SK-N-SH (cell line): ENCODE results near the gene GRIP1. TPM values are rescaled to one million over a fixed set of nuclear protein-coding genes. Genes with fewer than 3 reads are reported as not detected.

Source experiments
- CTCF ChIA-PET: fragments of 300-600, 350-600 bp; formaldehyde crosslinking; extraction: SDS; loops from one replicate; lab custom pipeline; 2021; lab: Yijun Ruan, JAX
- POLR2A ChIA-PET: fragments of 350-600 bp; sonication (Branson Sonifier 250); formaldehyde crosslinking; extraction: SDS; loops from one replicate; lab custom pipeline; 2020; ENCODE audit warnings: antibody characterized with exemption, inconsistent platforms; lab: Yijun Ruan, JAX
- DNase-seq: peaks from one replicate; pipeline ENCODE4 v3.0.0; 2012
- H2AFZ ChIP-seq: fragments of 200-600 bp; sonication (generic); 2 replicates; pipeline ENCODE4 v1.8.1; 2016; ENCODE audit warnings: antibody characterized with exemption, mild to moderate bottlenecking, low read depth
- H3F3A ChIP-seq: fragments of 200-600 bp; sonication (generic); replicated peaks from 2 replicates; pipeline ENCODE3; 2016; ENCODE audit warnings: antibody characterized with exemption, mild to moderate bottlenecking; ENCODE audit not compliant: insufficient read depth
- H3K27ac ChIP-seq, 2 experiments: fragments of 200-500 bp in 1 of 2; fragments of 200-600 bp in 1 of 2; sonication (Bioruptor generic) in 1 of 2; sonication (generic), shearing (Covaris generic) in 1 of 2; 2 replicates each; pipeline versions ENCODE4 v1.5.1 to v1.6.1; 2014 to 2016; ENCODE audit warnings: low read depth in 2 of 2, inconsistent platforms in 1 of 2, low read length in 1 of 2, mild to moderate bottlenecking in 1 of 2, mixed read lengths in 1 of 2
- H3K27me3 ChIP-seq: fragments of 200-600 bp; sonication (generic), shearing (Covaris generic); 2 replicates; pipeline ENCODE4 v1.6.1; 2016; ENCODE audit warnings: mixed run types; ENCODE audit not compliant: insufficient read depth
- H3K36me3 ChIP-seq, 2 experiments: fragments of 200-500 bp in 1 of 2; fragments of 200-600 bp in 1 of 2; sonication (Bioruptor generic) in 1 of 2; sonication (generic) in 1 of 2; replicated peaks in 1 of 2; 2 replicates each; pipeline versions ENCODE3 to v1.5.1; 2014 to 2016; ENCODE audit warnings: low read length in 1 of 2, mild to moderate bottlenecking in 1 of 2; ENCODE audit not compliant: insufficient read depth in 2 of 2, control insufficient read depth in 1 of 2
- H3K4me1 ChIP-seq, 2 experiments: fragments of 200-500 bp in 1 of 2; fragments of 200-600 bp in 1 of 2; sonication (Bioruptor generic) in 1 of 2; sonication (generic), shearing (Covaris generic) in 1 of 2; 2 replicates each; pipeline versions ENCODE4 v1.5.1 to v1.6.1; 2014 to 2016; ENCODE audit warnings: low read depth in 1 of 2, low read length in 1 of 2, mixed run types in 1 of 2; ENCODE audit not compliant: insufficient read depth in 2 of 2, control insufficient read depth in 1 of 2
- H3K4me2 ChIP-seq: fragments of 200-600 bp; sonication (generic), shearing (Covaris generic); 2 replicates; pipeline ENCODE4 v1.6.1; 2017; ENCODE audit warnings: mixed run types
- H3K4me3 ChIP-seq, 2 experiments: fragments of 200-500 bp in 1 of 2; fragments of 200-600 bp in 1 of 2; sonication (Bioruptor generic) in 1 of 2; sonication (generic), shearing (Covaris generic) in 1 of 2; 2 replicates each; pipeline versions ENCODE4 v1.5.1 to v1.8.1; 2014 to 2016; ENCODE audit warnings: low read depth in 2 of 2, inconsistent platforms in 1 of 2, low read length in 1 of 2, mild to moderate bottlenecking in 1 of 2, mixed read lengths in 1 of 2, moderate library complexity in 1 of 2
- H3K79me2 ChIP-seq: fragments of 200-600 bp; sonication (generic); 2 replicates; pipeline ENCODE4 v1.8.1; 2017; ENCODE audit warnings: mild to moderate bottlenecking; ENCODE audit not compliant: insufficient read depth
- H3K9ac ChIP-seq: fragments of 200-600 bp; sonication (generic); 2 replicates; pipeline ENCODE4 v1.6.1; 2017; ENCODE audit warnings: mixed run types
- H3K9me2 ChIP-seq: fragments of 200-600 bp; sonication (generic); 2 replicates; pipeline ENCODE4 v1.6.1; 2017; ENCODE audit warnings: mixed run types
- H3K9me3 ChIP-seq: fragments of 200-600 bp; sonication (generic); 2 replicates; pipeline ENCODE4 v1.6.1; 2017; ENCODE audit warnings: mixed run types, mild to moderate bottlenecking, moderate library complexity
- H4K20me1 ChIP-seq: fragments of 200-600 bp; sonication (generic); 2 replicates; pipeline ENCODE4 v1.6.1; 2017; ENCODE audit warnings: mild to moderate bottlenecking, mixed run types; ENCODE audit not compliant: insufficient read depth
- EP300 ChIP-seq, 2 experiments: IDR thresholded peaks; 2 replicates each; pipeline versions ENCODE4 v1.4.0 to v1.6.1; 2012; ENCODE audit warnings: borderline replicate concordance in 1 of 2, low read depth in 1 of 2, low read length in 1 of 2
- FOXM1 ChIP-seq: IDR thresholded peaks from 2 replicates; pipeline ENCODE4 v1.4.0; 2012; ENCODE audit warnings: low read depth, mild to moderate bottlenecking
- JUND ChIP-seq: IDR thresholded peaks from 2 replicates; pipeline ENCODE4 v1.4.0; 2012
- MXI1 ChIP-seq: IDR thresholded peaks from 2 replicates; pipeline ENCODE4 v1.6.1; 2012; ENCODE audit warnings: mild to moderate bottlenecking, low read depth, low read length, improper control_type of control experiment
- NFIC ChIP-seq: IDR thresholded peaks from 2 replicates; pipeline ENCODE4 v1.4.0; 2012; ENCODE audit warnings: borderline replicate concordance
- POLR2AphosphoS5 ChIP-seq: IDR thresholded peaks from 2 replicates; pipeline ENCODE4 v1.6.1; 2012; ENCODE audit warnings: low read depth, low read length
- RCOR1 ChIP-seq: fragments of 150-350 bp; IDR thresholded peaks from 2 replicates; pipeline ENCODE4 v1.6.1; 2017; ENCODE audit warnings: antibody characterized with exemption, low read length
- RFX5 ChIP-seq: IDR thresholded peaks from 2 replicates; pipeline ENCODE4 v1.6.1; 2012; ENCODE audit warnings: mild to moderate bottlenecking, improper control_type of control experiment, low read length
- SMC3 ChIP-seq: IDR thresholded peaks from 2 replicates; pipeline ENCODE4 v1.6.1; 2012; ENCODE audit warnings: low read depth, low read length, improper control_type of control experiment
- YY1 ChIP-seq: IDR thresholded peaks from 2 replicates; pipeline ENCODE4 v1.4.0; 2012; ENCODE audit warnings: low read depth, mild to moderate bottlenecking
- ZBTB33 ChIP-seq: IDR thresholded peaks from 2 replicates; pipeline ENCODE4 v1.4.0; 2012; ENCODE audit warnings: low read depth, borderline replicate concordance
- WGBS: methylation state at CpG from one replicate; pipeline ENCODE4 v1.1.6; 2017; ENCODE audit warnings: low lambda C conversion rate; 5-methylcytosine and 5-hydroxymethylcytosine counted together
- polyA plus RNA-seq, 3 experiments: library from polyadenylated mRNA; depleted of rRNA; stranded (reverse); fragments of >200 nt; gene quantifications; 2 replicates each; pipeline ENCODE4 v1.2.3, GENCODE V29; 2012
- TF ChIP-seq, protein P1 (sequence below): fragments of 200-600 bp; sonication (generic); IDR thresholded peaks from 2 replicates; pipeline ENCODE4 v1.6.1; 2017; ENCODE audit warnings: antibody characterized with exemption, mild to moderate bottlenecking, moderate library complexity
- TF ChIP-seq, protein P2 (sequence below): fragments of 150-350 bp; IDR thresholded peaks from 2 replicates; pipeline ENCODE4 v1.6.1; 2016; ENCODE audit warnings: mild to moderate bottlenecking, low read depth, low read length

The GRIP1 gene
- polyA plus RNA-seq, 1 of the 3 experiments (the other 2 are of a cell fraction) = 0.07 TPM

GRCh38 chr12:66529934-66530333 lies 148.9 kb downstream of the GRIP1 start:
- Histone ChIP-seq H3K27ac (no peak overlapping the region), H3K9me3 (no peaks in the 10 kb centered on the region), H3K79me2 (no peaks in the 10 kb centered on the region), H2AFZ (no peak overlapping the region), H3K4me3 (no peak overlapping the region), H3K36me3 (no peaks in the 10 kb centered on the region), H3K9ac (no peak overlapping the region), H3F3A (no peaks in the 10 kb centered on the region), H3K4me1 (peaks cover 0 to 3% of the 10 kb centered on the region in 2 experiments; a peak in 2 of 4 replicates), H3K4me2 (no peak overlapping the region), H4K20me1 (no peaks in the 10 kb centered on the region), H3K9me2 (no peaks in the 10 kb centered on the region), H3K27me3 (no peaks in the 10 kb centered on the region)
- ChIA-PET CTCF (interaction anchor here (0.7 to 1.2 kb wide), 2 partner anchors 18 to 70 kb away, joined by 3 to 4 read pairs; no protein-coding TSS in a partner anchor), POLR2A (no interaction called here)
- TF ChIP-seq RCOR1 (no peak), FOXM1 (no peak), EP300 (IDR thresholded peaks at IDR 0.05; ENCODE audit: borderline replicate concordance in 1 of 2, low read depth in 1 of 2, low read length in 1 of 2) (no peak), YY1 (no peak), ZBTB33 (no peak), RFX5 (no peak), NFIC (no peak), SMC3 (no peak), JUND (no peak)
- TF ChIP-seq, protein P1, sequence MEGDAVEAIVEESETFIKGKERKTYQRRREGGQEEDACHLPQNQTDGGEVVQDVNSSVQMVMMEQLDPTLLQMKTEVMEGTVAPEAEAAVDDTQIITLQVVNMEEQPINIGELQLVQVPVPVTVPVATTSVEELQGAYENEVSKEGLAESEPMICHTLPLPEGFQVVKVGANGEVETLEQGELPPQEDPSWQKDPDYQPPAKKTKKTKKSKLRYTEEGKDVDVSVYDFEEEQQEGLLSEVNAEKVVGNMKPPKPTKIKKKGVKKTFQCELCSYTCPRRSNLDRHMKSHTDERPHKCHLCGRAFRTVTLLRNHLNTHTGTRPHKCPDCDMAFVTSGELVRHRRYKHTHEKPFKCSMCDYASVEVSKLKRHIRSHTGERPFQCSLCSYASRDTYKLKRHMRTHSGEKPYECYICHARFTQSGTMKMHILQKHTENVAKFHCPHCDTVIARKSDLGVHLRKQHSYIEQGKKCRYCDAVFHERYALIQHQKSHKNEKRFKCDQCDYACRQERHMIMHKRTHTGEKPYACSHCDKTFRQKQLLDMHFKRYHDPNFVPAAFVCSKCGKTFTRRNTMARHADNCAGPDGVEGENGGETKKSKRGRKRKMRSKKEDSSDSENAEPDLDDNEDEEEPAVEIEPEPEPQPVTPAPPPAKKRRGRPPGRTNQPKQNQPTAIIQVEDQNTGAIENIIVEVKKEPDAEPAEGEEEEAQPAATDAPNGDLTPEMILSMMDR = no peak
- TF ChIP-seq, protein P2, sequence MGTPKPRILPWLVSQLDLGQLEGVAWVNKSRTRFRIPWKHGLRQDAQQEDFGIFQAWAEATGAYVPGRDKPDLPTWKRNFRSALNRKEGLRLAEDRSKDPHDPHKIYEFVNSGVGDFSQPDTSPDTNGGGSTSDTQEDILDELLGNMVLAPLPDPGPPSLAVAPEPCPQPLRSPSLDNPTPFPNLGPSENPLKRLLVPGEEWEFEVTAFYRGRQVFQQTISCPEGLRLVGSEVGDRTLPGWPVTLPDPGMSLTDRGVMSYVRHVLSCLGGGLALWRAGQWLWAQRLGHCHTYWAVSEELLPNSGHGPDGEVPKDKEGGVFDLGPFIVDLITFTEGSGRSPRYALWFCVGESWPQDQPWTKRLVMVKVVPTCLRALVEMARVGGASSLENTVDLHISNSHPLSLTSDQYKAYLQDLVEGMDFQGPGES = no peak
- 4% methylated on average over 1 of the region's 1 CpG for WGBS
- no peak for DNase-seq

DNA sequence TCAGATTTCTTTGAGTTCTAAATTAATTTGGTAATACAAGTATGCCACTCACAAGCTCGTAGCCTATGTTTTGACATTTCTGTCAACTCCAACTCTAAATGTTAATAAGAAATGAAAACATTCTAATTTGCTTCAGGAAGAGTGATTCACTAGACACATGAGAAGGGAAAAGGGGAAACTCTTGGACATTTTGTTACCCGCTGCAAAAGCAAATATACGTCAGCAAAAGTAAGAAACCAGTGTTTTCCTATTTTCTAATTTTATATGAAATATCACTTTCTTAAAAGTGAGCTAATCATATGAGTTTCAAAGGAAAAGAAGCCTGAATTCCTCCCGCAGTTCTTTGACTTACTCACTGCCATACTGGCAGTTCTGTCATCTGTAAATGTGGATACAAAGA lies 162.3 kb downstream of the GRIP1 start:
- no peak overlapping the region for H3K4me3 ChIP-seq
- 31% methylated on average over 4 of the region's 4 CpGs for WGBS
- no peaks in the 10 kb centered on the region for H4K20me1 ChIP-seq
- DNase-seq = no peak
- no peaks in the 10 kb centered on the region for H3F3A ChIP-seq
- H2AFZ ChIP-seq = no peak overlapping the region
- no peak overlapping the region for H3K4me2 ChIP-seq
- ChIA-PET CTCF (no interaction called here), POLR2A (no interaction called here)
- no peak for TF ChIP-seq POLR2AphosphoS5
- no peak for TF ChIP-seq MXI1
- H3K9ac ChIP-seq = no peak overlapping the region
- H3K79me2 ChIP-seq = no peaks in the 10 kb centered on the region
- no peaks in the 10 kb centered on the region for H3K36me3 ChIP-seq
- no peaks in the 10 kb centered on the region for H3K9me3 ChIP-seq
- no peaks in the 10 kb centered on the region for H3K9me2 ChIP-seq
- no peak overlapping the region for H3K27ac ChIP-seq
- no peaks in the 10 kb centered on the region for H3K4me1 ChIP-seq
- H3K27me3 ChIP-seq = no peaks in the 10 kb centered on the region
